HUDEP-2 (cell line): Measurements from ENCODE around the gene CEP89.
A peak's percentile ranks its signal among the peaks of the same experiment; 100 is the strongest.
"Not testable (repeated sequence)": the region's sequence is repeated elsewhere in the genome, so short reads cannot be mapped to it uniquely, and the experiment has no call there.

ENCODE experiments used
- DNase-seq, 76 experiments: peaks; one replicate each; lab custom pipeline; 2025; ENCODE audit not compliant: unreplicated experiment in 76 of 76; lab: John Stamatoyannopoulos, UW

The CEP89 gene

GRCh38 chr19:32971715-32972540 is at the start of gene CEP89, which contains the start of gene FAAP24:
TSS of gene CEP89 (minus strand) at chr19:32971958. CDS start at chr19:32971874, 84 bp downstream.
TSS of gene FAAP24 (plus strand) at chr19:32972242. CDS start at chr19:32973197, 955 bp downstream.
- DNase-seq: peak; percentile 30 to 100 (median 100)

- DNase-seq: not testable (repeated sequence)
Observed at GRCh38 chr19:33010891-33011290, 39.1 kb upstream of the CEP89 start.

GRCh38 chr19:33008738-33009137 is 37.0 kb upstream of the CEP89 start:
- DNase-seq: no peak

GRCh38 chr19:33005440-33005839 is 33.7 kb upstream of the CEP89 start:
- no peak for DNase-seq

- not testable (repeated sequence) for DNase-seq
Observed at GRCh38 chr19:33003424-33004024, 31.8 kb upstream of the CEP89 start.

- DNase-seq: not testable (repeated sequence)
Observed at GRCh38 chr19:33002126-33002865, 30.5 kb upstream of the CEP89 start.

- DNase-seq: no peak
Observed at GRCh38 chr19:33000910-33001309, 29.2 kb upstream of the CEP89 start.

GRCh38 chr19:33000510-33000909 is 28.8 kb upstream of the CEP89 start:
- DNase-seq: no peak

GRCh38 chr19:32998722-32999121 is 27.0 kb upstream of the CEP89 start:
- no peak for DNase-seq

GRCh38 chr19:32997716-32998355 is 26.1 kb upstream of the CEP89 start:
- DNase-seq: no peak

- peak in 6 of 76 experiments; percentile 1 to 21 (median 8) for DNase-seq
Observed at GRCh38 chr19:32997061-32997464, 25.3 kb upstream of the CEP89 start.

GRCh38 chr19:32995966-32996365 is 24.2 kb upstream of the CEP89 start:
- DNase-seq: not testable (repeated sequence)

GRCh38 chr19:32988724-32989123 is 17.0 kb upstream of the CEP89 start:
- DNase-seq: no peak

- DNase-seq: not testable (repeated sequence)
Observed at GRCh38 chr19:32988254-32988653, 16.5 kb upstream of the CEP89 start.

- DNase-seq: not testable (repeated sequence)
Observed at GRCh38 chr19:32982488-32982887, 10.7 kb upstream of the CEP89 start.

GRCh38 chr19:32979807-32980206 is 8.0 kb upstream of the CEP89 start:
- DNase-seq: not testable (repeated sequence)

GRCh38 chr19:32977813-32978212 is 6.1 kb upstream of the CEP89 start:
- not testable (repeated sequence) for DNase-seq

- no peak for DNase-seq
Observed at GRCh38 chr19:32977280-32977679, 5.5 kb upstream of the CEP89 start.

GRCh38 chr19:32976223-32976805 is 4.6 kb upstream of the CEP89 start:
- DNase-seq: peak in 69 of 76 experiments; percentile 10 to 82 (median 55)

- no peak for DNase-seq
Observed at GRCh38 chr19:32971012-32971595, 654 bp downstream of the CEP89 start.
